ENCODE measurements around the gene BIRC7. TPM values are rescaled to one million over a fixed set of nuclear protein-coding genes. Genes with fewer than 3 reads are reported as not detected.

Gene BIRC7
- total RNA-seq, 1 donor from 2014 or later: not detected

Other genes starting within 250 kb of the BIRC7 start
- not detected in 2 replicates for gene BHLHE23, start 228.9 kb upstream of the BIRC7 start, total RNA-seq
- 41.3 and 45.1 TPM in 2 replicates for gene YTHDF1, start 19.8 kb upstream of the BIRC7 start, total RNA-seq
- not detected in 2 replicates for gene NKAIN4, start 18.6 kb downstream of the BIRC7 start, total RNA-seq
- gene ARFGAP1, start 36.9 kb downstream of the BIRC7 start, total RNA-seq: 93.8 and 94.1 TPM in 2 replicates
- gene COL20A1, start 57.3 kb downstream of the BIRC7 start, total RNA-seq: 0.17 TPM in 1 of 2 replicates, not detected in the other
- not detected in 2 replicates for gene CHRNA4, start 125.4 kb downstream of the BIRC7 start, total RNA-seq
- gene KCNQ2, start 236.8 kb downstream of the BIRC7 start, total RNA-seq: not detected in 2 replicates

All from T-helper 1 cell treated with Interleukin-12 subunit alpha and Interleukin-12 subunit beta and Interleukin-4 antibody, amounts not matched to agents 30 ng/mL and 1 ng/mL, for 36 hours (primary cell).